ENCODE measurements around the gene TTC34. TPM values are rescaled to one million over a fixed set of nuclear protein-coding genes. Genes with fewer than 3 reads are reported as not detected.

Gene TTC34, protein sequence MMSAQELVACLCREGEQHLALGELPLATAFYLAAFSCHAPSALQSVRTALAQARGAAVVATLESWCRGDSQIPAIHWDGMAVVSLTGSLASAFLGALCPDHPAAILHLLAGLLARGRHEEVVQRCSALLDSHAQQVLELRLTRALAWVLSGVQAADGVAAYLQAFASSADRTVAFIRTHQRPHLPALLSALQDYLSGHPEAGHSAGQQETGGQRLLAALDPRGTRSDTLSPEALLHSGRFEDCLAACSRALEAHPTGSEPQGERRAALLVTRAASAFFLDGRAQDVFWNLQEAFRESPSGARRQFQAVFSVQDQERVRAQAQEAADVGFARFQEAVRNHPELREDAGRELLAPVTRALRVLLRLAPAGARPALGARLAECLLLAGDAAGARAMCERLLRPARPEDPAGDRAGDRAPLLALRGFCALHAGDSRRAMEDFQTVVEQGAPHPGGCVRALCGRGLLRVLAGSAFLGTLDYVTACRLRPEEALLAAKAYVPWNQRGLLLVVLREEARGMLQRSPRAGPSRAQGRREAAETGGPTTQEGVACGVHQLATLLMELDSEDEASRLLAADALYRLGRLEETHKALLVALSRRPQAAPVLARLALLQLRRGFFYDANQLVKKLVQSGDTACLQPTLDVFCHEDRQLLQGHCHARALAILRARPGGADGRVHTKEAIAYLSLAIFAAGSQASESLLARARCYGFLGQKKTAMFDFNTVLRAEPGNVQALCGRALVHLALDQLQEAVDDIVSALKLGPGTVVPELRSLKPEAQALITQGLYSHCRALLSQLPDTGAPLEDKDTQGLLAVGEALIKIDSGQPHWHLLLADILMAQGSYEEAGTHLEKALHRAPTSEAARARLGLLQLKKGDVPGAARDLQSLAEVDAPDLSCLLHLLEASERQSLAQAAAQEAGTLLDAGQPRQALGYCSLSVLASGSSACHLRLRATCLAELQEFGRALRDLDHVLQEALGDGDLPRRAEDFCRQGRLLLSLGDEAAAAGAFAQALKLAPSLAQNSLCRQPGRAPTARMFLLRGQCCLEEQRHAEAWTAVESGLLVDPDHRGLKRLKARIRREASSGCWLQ
- 0.05 and 0.07 TPM in 2 replicates for polyA plus RNA-seq (2013)

DNA sequence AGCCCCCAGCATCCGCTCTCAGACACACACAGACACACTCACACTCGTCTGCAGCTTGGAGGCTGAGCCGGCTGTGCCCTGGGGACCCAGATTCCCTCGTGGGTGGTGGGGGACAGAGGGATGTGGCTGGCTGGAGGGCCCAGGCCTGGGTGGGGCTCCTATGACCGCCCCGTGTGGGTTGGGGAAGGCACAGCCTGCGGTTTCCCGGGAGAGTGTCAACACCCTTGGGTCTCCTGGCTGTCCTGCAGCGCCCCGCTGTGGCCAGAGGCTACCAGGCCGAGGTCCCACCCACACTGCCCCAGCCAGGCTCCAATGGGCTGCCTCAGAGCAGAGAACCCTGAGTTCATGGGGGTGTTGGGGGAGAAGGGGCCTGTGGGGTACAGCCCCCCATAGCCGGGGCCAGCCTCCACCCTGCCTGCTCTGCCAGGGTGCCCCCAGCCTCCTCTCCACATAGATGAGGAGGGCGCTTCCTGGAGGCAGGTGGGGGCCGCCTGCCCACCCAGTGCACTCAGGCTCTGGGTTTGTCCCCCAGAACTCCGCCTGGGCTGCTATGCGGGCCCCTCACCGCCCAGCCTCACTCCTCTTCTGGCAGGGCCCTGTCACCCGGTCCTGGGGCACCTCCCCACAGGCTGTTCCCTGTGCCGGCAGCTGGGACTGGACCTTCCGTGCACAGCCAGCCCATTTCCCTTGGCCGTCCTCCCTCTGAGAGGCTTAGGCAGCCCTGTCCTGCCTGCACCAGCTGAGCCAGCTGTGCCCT lies at the start of gene TTC34:
Gene TTC34 (minus strand): TSS at position 159 of the 757 bp plus-strand sequence. CDS start 866 bp downstream, outside the sequence.
- no peaks in the 10 kb centered on the region for H3K27me3 ChIP-seq (ENCODE audit: insufficient read depth, low read length)
- H3K4me2 ChIP-seq (ENCODE audit: low read length): no peak within 1 kb of the TSS
- H3K79me2 ChIP-seq (ENCODE audit: control insufficient read depth, insufficient read depth, low read length, poor library complexity): no peaks in the 10 kb centered on the region
- no peak within 1 kb of the TSS for H3K4ac ChIP-seq (ENCODE audit: low read depth, low read length)
- no peaks in the 10 kb centered on the region for H3K36me3 ChIP-seq (ENCODE audit: control insufficient read depth in 1 of 2, insufficient read depth in 2 of 2, low read length in 2 of 2)
- no peaks in the 10 kb centered on the region for H3K79me1 ChIP-seq (ENCODE audit: low read length)
- no CpG with 5 or more reads among the region's 21 CpGs for WGBS (ENCODE audit: extremely low coverage, insufficient coverage, insufficient read length)
- DNase-seq: no peak
- H2BK12ac ChIP-seq (ENCODE audit: low read length): no peak within 1 kb of the TSS
- no peak within 1 kb of the TSS for H4K12ac ChIP-seq (ENCODE audit: low read depth, low read length)
- H3K14ac ChIP-seq (ENCODE audit: low read length): no peak within 1 kb of the TSS
- no peak within 1 kb of the TSS for H2AFZ ChIP-seq (ENCODE audit: insufficient read depth, low read length, poor library complexity)
- H3K4me3 ChIP-seq (ENCODE audit: low read depth, low read length): no peak within 1 kb of the TSS
- no peak within 1 kb of the TSS for H2AK5ac ChIP-seq (ENCODE audit: low read length)
- H3K18ac ChIP-seq (ENCODE audit: low read length): no peak within 1 kb of the TSS
- H4K8ac ChIP-seq (ENCODE audit: low read depth, low read length): no peak within 1 kb of the TSS
- peaks cover 45% of the 10 kb centered on the region for H3K9me3 ChIP-seq (ENCODE audit: insufficient read depth, low read depth, low read length)
- H2BK5ac ChIP-seq (ENCODE audit: low read depth, low read length, poor library complexity): no peak within 1 kb of the TSS
- H2BK120ac ChIP-seq (ENCODE audit: insufficient read depth, low read length, poor library complexity): no peak within 1 kb of the TSS
- no peak within 1 kb of the TSS for H3K9ac ChIP-seq (ENCODE audit: low read length)
- no peaks in the 10 kb centered on the region for H3K4me1 ChIP-seq (ENCODE audit: control insufficient read depth in 1 of 2, insufficient read depth in 2 of 2, low read length in 2 of 2)
- H3K23ac ChIP-seq (ENCODE audit: low read length): no peak within 1 kb of the TSS
- no peak within 1 kb of the TSS for H3K27ac ChIP-seq (ENCODE audit: low read depth, low read length)
- no peak within 1 kb of the TSS for H4K91ac ChIP-seq (ENCODE audit: low read depth, low read length)

DNA sequence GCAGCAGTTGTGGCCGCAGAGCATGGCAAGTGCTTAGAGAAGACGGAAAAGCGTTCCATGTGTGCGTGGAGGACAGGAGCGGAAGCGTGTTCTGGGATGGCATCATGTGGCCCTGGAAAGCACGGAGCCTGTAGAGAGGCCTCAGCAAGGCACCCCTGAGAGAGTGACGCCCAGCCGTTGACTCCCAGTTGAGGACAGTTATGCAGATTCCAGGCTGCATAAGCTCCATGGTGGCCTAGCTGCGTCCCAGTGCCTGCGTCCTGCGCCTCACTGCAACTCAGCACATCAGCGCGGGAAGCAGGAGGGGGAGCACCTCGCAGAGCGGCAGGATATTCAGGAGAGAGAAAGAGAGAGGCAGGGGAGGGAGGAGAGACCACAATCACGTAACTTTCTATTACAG lies 49.0 kb upstream of the TTC34 start:
- no CpG with 5 or more reads among the region's 17 CpGs for WGBS (ENCODE audit: extremely low coverage, insufficient coverage, insufficient read length)
- H3K9me3 ChIP-seq (ENCODE audit: insufficient read depth, low read depth, low read length): peaks cover 56% of the 10 kb centered on the region
- no peak overlapping the region for H4K12ac ChIP-seq (ENCODE audit: low read depth, low read length)
- no peak overlapping the region for H3K18ac ChIP-seq (ENCODE audit: low read length)
- no peak overlapping the region for H2BK12ac ChIP-seq (ENCODE audit: low read length)
- no peaks in the 10 kb centered on the region for H3K79me2 ChIP-seq (ENCODE audit: control insufficient read depth, insufficient read depth, low read length, poor library complexity)
- no peak overlapping the region for H3K4me3 ChIP-seq (ENCODE audit: low read depth, low read length)
- H3K27me3 ChIP-seq (ENCODE audit: insufficient read depth, low read length): no peaks in the 10 kb centered on the region
- no peak overlapping the region for H3K23ac ChIP-seq (ENCODE audit: low read length)
- H2BK5ac ChIP-seq (ENCODE audit: low read depth, low read length, poor library complexity): no peak overlapping the region
- no peaks in the 10 kb centered on the region for H3K79me1 ChIP-seq (ENCODE audit: low read length)
- no peaks in the 10 kb centered on the region for H3K36me3 ChIP-seq (ENCODE audit: control insufficient read depth in 1 of 2, insufficient read depth in 2 of 2, low read length in 2 of 2)
- no peak overlapping the region for H3K27ac ChIP-seq (ENCODE audit: low read depth, low read length)
- no peak overlapping the region for H3K14ac ChIP-seq (ENCODE audit: low read length)
- H4K91ac ChIP-seq (ENCODE audit: low read depth, low read length): no peak overlapping the region
- H2AFZ ChIP-seq (ENCODE audit: insufficient read depth, low read length, poor library complexity): no peak overlapping the region
- H3K4me2 ChIP-seq (ENCODE audit: low read length): no peak overlapping the region
- H3K9ac ChIP-seq (ENCODE audit: low read length): no peak overlapping the region
- H2AK5ac ChIP-seq (ENCODE audit: low read length): no peak overlapping the region
- H3K4me1 ChIP-seq (ENCODE audit: control insufficient read depth in 1 of 2, insufficient read depth in 2 of 2, low read length in 2 of 2): no peaks in the 10 kb centered on the region
- H2BK120ac ChIP-seq (ENCODE audit: insufficient read depth, low read length, poor library complexity): no peak overlapping the region
- DNase-seq: no peak
- H3K4ac ChIP-seq (ENCODE audit: low read depth, low read length): no peak overlapping the region
- H4K8ac ChIP-seq (ENCODE audit: low read depth, low read length): no peak overlapping the region

- Histone ChIP-seq H3K9me3 (ENCODE audit: insufficient read depth, low read depth, low read length) (peaks cover 42% of the 10 kb centered on the region), H2AK5ac (ENCODE audit: low read length) (no peak overlapping the region), H3K79me2 (ENCODE audit: control insufficient read depth, insufficient read depth, low read length, poor library complexity) (no peaks in the 10 kb centered on the region), H4K8ac (ENCODE audit: low read depth, low read length) (no peak overlapping the region), H4K12ac (ENCODE audit: low read depth, low read length) (no peak overlapping the region), H3K4me3 (ENCODE audit: low read depth, low read length) (no peak overlapping the region), H3K14ac (ENCODE audit: low read length) (no peak overlapping the region), H2BK5ac (ENCODE audit: low read depth, low read length, poor library complexity) (no peak overlapping the region), H3K4me2 (ENCODE audit: low read length) (no peak overlapping the region), H3K18ac (ENCODE audit: low read length) (no peak overlapping the region), H3K27ac (ENCODE audit: low read depth, low read length) (no peak overlapping the region), H3K79me1 (ENCODE audit: low read length) (no peaks in the 10 kb centered on the region), H2BK12ac (ENCODE audit: low read length) (no peak overlapping the region), H2AFZ (ENCODE audit: insufficient read depth, low read length, poor library complexity) (no peak overlapping the region), H3K23ac (ENCODE audit: low read length) (no peak overlapping the region), H2BK120ac (ENCODE audit: insufficient read depth, low read length, poor library complexity) (no peak overlapping the region), H3K9ac (ENCODE audit: low read length) (no peak overlapping the region), H4K91ac (ENCODE audit: low read depth, low read length) (no peak overlapping the region), H3K36me3 (ENCODE audit: control insufficient read depth in 1 of 2, insufficient read depth in 2 of 2, low read length in 2 of 2) (no peaks in the 10 kb centered on the region), H3K27me3 (ENCODE audit: insufficient read depth, low read length) (no peaks in the 10 kb centered on the region), H3K4ac (ENCODE audit: low read depth, low read length) (no peak overlapping the region), H3K4me1 (ENCODE audit: control insufficient read depth in 1 of 2, insufficient read depth in 2 of 2, low read length in 2 of 2) (no peaks in the 10 kb centered on the region)
- DNase-seq: no peak
- no CpG with 5 or more reads among the region's 16 CpGs for WGBS (ENCODE audit: extremely low coverage, insufficient coverage, insufficient read length)
Measured at GRCh38 chr1:2848006-2848670, 46.6 kb upstream of the TTC34 start.
